Measurements from ENCODE around the gene RELL1.

RELL1 gene

DNA sequence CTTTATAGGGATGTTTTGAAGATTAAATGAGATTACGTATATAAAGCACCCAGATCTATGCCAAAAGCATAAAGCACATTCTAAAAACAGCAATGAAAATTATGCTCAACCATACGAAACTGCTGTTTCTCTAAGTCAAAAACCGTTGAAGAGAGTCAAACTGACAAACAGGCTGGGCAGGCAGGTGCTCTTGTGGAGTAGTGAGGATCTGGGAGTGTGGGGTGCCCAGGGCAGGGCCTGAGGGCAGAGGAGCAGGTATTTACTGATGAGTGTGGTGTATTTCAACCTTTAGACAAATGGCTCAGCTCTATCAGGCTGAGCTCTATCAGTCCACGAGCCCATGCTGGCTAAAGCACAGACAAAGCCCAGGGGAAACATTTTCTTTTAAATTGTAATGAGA lies 40.4 kb downstream of the RELL1 start:
- TF ChIP-seq CTCF (conservative IDR thresholded peaks at IDR 0.05) (no peak), ZFX (IDR thresholded peaks at IDR 0.05) (no peak)
- H3K27ac ChIP-seq = no peak overlapping the region

DNA sequence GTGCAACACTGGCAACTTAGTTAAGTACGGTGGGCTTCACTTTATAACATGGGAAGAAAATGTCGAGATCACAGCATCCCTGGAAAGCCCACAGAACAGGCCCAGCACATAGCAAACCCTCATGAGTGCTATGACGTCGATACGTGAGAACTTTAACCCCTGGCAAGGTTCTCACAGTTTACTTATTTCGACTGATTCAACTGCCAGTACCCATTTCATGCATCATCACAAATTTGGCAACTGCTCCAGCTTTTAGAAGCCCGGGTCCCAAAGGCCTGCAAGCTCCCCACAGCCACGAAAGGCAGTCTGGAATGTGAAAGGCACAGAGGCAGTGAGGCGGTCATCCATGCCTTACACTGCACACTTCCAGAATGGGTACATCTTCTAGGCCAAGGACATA lies 41.2 kb downstream of the RELL1 start:
- H3K27ac ChIP-seq = no peak overlapping the region
- TF ChIP-seq CTCF (conservative IDR thresholded peaks at IDR 0.05) = no peak
- no peak for TF ChIP-seq ZFX (IDR thresholded peaks at IDR 0.05)

DNA sequence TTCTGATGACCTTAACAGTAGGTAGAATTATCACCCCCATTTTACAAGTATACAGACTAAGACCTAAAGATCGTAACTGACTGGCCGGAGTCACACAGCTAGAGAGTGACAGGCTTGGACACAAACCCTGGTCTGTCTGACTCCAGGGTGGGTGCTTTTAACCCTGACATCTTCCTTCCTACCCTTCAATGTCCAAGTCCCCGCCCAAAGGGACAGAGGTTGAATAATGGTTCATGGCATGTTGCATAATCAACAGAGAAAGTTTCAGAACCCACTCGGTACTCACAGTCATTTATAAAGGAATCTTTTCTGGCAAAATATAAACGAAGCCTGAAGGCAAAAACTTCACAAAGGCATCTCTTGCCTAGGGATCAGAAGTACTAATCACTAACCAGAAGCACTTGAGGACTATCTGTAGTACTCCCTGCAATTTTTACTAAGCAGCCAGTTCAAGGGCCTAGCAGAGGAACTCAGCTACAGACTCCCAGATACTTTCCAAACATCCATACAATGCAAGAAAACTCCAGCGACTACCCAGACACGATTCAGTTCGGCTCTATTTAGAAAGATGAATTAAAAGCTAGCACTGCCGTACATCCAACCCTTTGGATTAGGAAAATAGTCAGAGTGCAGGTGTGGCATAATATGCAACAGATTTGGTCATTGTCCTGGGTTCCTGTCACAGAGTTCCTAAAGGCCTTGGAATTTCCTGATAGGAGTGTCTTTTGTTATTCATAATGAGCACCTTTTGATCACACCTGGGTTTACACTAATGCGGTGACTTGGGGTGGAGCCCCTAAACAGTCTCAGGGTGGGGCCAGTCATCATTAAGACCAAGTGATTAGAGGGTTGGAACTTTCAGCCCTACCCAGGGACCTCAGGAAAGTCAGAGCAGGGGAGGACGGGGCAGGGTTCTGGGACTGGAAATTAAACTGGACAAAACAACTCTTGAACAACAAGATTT lies 44.0 kb downstream of the RELL1 start:
- TF ChIP-seq ZFX (IDR thresholded peaks at IDR 0.05) (no peak), CTCF (conservative IDR thresholded peaks at IDR 0.05) (no peak)
- no peak overlapping the region for H3K27ac ChIP-seq

DNA sequence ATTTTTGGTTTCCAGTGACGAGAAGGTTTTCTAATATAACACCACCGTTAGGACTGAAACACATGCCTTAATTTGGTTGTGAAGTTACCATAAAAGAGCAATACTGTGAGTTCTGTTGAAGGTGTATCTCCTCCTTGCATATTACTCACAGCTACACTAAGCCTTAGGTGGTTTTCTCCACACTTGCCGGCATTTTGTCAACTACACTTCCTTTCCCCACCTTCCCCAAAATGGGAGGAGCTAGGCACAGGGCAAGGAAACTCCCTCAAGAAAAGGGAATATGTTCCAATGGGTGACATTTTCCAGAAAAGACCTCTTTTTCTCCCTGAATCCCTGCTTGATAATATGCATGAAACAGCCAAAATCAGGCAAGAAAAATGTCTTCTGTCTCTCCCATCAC lies 44.8 kb downstream of the RELL1 start:
- TF ChIP-seq CTCF (conservative IDR thresholded peaks at IDR 0.05) = no peak
- TF ChIP-seq ZFX (IDR thresholded peaks at IDR 0.05) = no peak

DNA sequence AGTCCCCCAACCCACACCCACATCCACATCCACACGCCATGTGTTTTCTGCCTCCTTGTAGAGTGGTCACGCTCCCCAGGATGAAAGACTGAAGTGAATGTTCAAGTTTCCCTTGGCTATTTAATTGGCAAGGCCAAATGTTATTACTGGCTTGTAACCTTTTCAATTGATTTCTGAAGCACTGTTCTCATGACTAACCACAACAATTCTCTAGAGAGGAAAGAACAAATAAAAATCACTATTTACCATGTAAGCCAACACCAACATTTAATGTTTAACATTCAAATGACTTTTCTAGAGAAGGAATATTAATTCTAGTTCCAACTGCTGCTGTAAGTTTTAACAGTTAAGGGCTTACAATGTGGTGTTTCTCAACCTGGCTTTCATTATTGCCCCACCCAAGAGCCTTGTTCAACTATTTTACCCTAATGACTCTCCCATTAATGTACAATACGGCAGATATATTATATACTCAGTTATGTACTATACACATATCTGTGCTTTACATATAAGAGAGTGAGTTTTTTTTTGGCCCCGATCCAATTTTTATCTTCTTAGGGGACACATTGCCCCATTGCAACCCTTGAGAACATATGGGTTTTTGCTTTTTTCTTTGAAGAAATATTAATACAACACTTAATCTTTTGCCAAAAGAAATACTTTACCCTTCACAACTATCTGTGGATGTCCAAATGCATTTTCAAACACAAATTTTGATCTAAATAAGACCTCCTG lies 46.5 kb downstream of the RELL1 start:
- TF ChIP-seq CTCF (conservative IDR thresholded peaks at IDR 0.05) (no peak), ZFX (IDR thresholded peaks at IDR 0.05) (no peak)
- H3K27ac ChIP-seq = no peak overlapping the region

More for the DNA sequence above, 44.8 kb downstream of the RELL1 start:
- no peak overlapping the region for H3K27ac ChIP-seq

DNA sequence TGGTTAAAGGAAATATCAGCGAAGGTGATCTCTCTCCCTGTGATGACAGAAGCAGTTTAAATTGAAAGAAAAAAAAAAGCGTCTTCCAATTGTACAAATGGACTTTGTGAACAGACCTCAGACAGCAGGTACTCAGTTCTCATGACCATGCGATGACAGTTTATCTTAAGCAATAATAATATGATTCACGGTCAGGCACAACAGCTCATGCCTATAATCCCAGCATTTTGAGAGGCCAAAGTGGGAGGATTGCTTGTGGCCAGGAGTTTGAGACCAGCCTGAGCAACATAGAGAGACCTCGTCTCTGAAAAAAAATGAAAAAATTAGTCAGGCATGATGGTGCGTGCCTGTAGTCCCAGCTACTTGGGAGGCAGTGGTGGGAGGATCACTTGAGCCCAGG lies 51.0 kb downstream of the RELL1 start:
- H3K27ac ChIP-seq = no peak overlapping the region
- no peak for TF ChIP-seq ZFX (IDR thresholded peaks at IDR 0.05)
- TF ChIP-seq CTCF (conservative IDR thresholded peaks at IDR 0.05) = no peak

GRCh38 chr4:37634180-37634579 lies 52.0 kb downstream of the RELL1 start:
- TF ChIP-seq ZFX (IDR thresholded peaks at IDR 0.05) (no peak), CTCF (conservative IDR thresholded peaks at IDR 0.05) (no peak)
- H3K27ac ChIP-seq = no peak overlapping the region
